ENCODE results near the gene SOWAHD. TPM values are rescaled to one million over a fixed set of nuclear protein-coding genes. Genes with fewer than 3 reads are reported as not detected.

The SOWAHD gene
- total RNA-seq, 1 experiment from 2014 or later = 1.1 TPM

GRCh38 chrX:119753639-119754257, 4.6 kb upstream of the SOWAHD start:
- H3K9me3 ChIP-seq (ENCODE audit: control insufficient read depth in 1 of 2, insufficient read depth in 1 of 2, low read depth in 1 of 2, low read length in 2 of 2) = no peaks in the 10 kb centered on the region
- H3K4me1 ChIP-seq (ENCODE audit: control insufficient read depth in 1 of 2, insufficient read depth in 2 of 2, low read length in 2 of 2) = peaks cover 3 to 20% of the 10 kb centered on the region in 2 experiments; a peak in 3 of 4 replicates
- intact Hi-C loops (cut with micrococcal nuclease) = loop anchor here (10.0 kb wide), 1 partner anchor 239 kb away; no protein-coding TSS in a partner anchor
- no peaks in the 10 kb centered on the region for H4K20me1 ChIP-seq (ENCODE audit: insufficient read depth)
- H2AFZ ChIP-seq (ENCODE audit: low read depth, low read length, poor library complexity, severe bottlenecking) = no peak overlapping the region
- H3K4me3 ChIP-seq (replicated peaks in 1 of 2; ENCODE audit: low read depth in 1 of 2, low read length in 2 of 2) = no peak overlapping the region
- H3K79me2 ChIP-seq (ENCODE audit: insufficient read depth, low read length) = no peaks in the 10 kb centered on the region
- peak; percentile 48 for DNase-seq (ENCODE audit: low read depth, low spot score)
- H3K36me3 ChIP-seq (ENCODE audit: control insufficient read depth in 1 of 2, insufficient read depth in 2 of 2, low read length in 2 of 2) = no peaks in the 10 kb centered on the region
- no peak for ATAC-seq
- H3K4me2 ChIP-seq (ENCODE audit: low read length) = no peak overlapping the region
- no peak overlapping the region for H3K27ac ChIP-seq (ENCODE audit: low read depth, low read length)
- no peak overlapping the region for H3K9ac ChIP-seq (ENCODE audit: low read length)
- CTCF ChIA-PET = interaction anchor here (0.7 to 1.3 kb wide), 2 partner anchors 68 to 271 kb away, joined by 3 to 4 read pairs; no protein-coding TSS in a partner anchor
- no peaks in the 10 kb centered on the region for H3K27me3 ChIP-seq (ENCODE audit: insufficient read depth, low read length)
- BruUV-seq (replicated peaks) = no TSS peak
- TF ChIP-seq CTCF (IDR thresholded peaks at IDR 0.05 in 2 of 3, conservative IDR thresholded peaks at IDR 0.05 in 1 of 3; ENCODE audit: borderline replicate concordance in 1 of 3, insufficient read depth in 1 of 3, low read depth in 2 of 3, low read length in 2 of 3) = peak; percentile 45 to 53 (median 48); a peak in 5 of 6 replicates
- no peak for TF ChIP-seq SP1 (IDR thresholded peaks at IDR 0.05; ENCODE audit: low read depth)
- TF ChIP-seq RAD21 (IDR thresholded peaks at IDR 0.05; ENCODE audit: low read depth) = peak; percentile 52
- POLR2A ChIA-PET = no interaction called here
- RAD21 ChIA-PET (ENCODE audit: low non-redundant PET in 1 of 2, low total read pairs in 2 of 2, uncharacterized antibody in 2 of 2, unreplicated experiment in 2 of 2) = no interaction called here
- no peaks in the 10 kb centered on the region for H3K9me2 ChIP-seq (ENCODE audit: insufficient read depth)

- no peak for ATAC-seq
- Histone ChIP-seq H3K4me1 (ENCODE audit: control insufficient read depth in 1 of 2, insufficient read depth in 2 of 2, low read length in 2 of 2) (peaks cover 3 to 20% of the 10 kb centered on the region in 2 experiments; a peak in 3 of 4 replicates), H4K20me1 (ENCODE audit: insufficient read depth) (no peaks in the 10 kb centered on the region), H2AFZ (ENCODE audit: low read depth, low read length, poor library complexity, severe bottlenecking) (no peak overlapping the region), H3K27ac (ENCODE audit: low read depth, low read length) (no peak overlapping the region), H3K9me2 (ENCODE audit: insufficient read depth) (no peaks in the 10 kb centered on the region), H3K4me3 (replicated peaks in 1 of 2; ENCODE audit: low read depth in 1 of 2, low read length in 2 of 2) (no peak overlapping the region), H3K4me2 (ENCODE audit: low read length) (no peak overlapping the region), H3K9me3 (ENCODE audit: control insufficient read depth in 1 of 2, insufficient read depth in 1 of 2, low read depth in 1 of 2, low read length in 2 of 2) (no peaks in the 10 kb centered on the region), H3K36me3 (ENCODE audit: control insufficient read depth in 1 of 2, insufficient read depth in 2 of 2, low read length in 2 of 2) (no peaks in the 10 kb centered on the region), H3K9ac (ENCODE audit: low read length) (no peak overlapping the region), H3K79me2 (ENCODE audit: insufficient read depth, low read length) (no peaks in the 10 kb centered on the region), H3K27me3 (ENCODE audit: insufficient read depth, low read length) (no peaks in the 10 kb centered on the region)
- CTCF ChIA-PET = no interaction called here
- TF ChIP-seq EZH2 (IDR thresholded peaks at IDR 0.05) = no peak
- TF ChIP-seq SIN3A (IDR thresholded peaks at IDR 0.05; ENCODE audit: low read depth) = no peak
- TF ChIP-seq ELF1 (IDR thresholded peaks at IDR 0.05; ENCODE audit: borderline replicate concordance, low read depth) = no peak
- no peak for TF ChIP-seq CBX3 (IDR thresholded peaks at IDR 0.05; ENCODE audit: low read depth)
- no peak for TF ChIP-seq TCF7L2 (IDR thresholded peaks at IDR 0.05; ENCODE audit: borderline replicate concordance, extremely low read depth, insufficient read depth, insufficient read length)
- RAD21 ChIA-PET (ENCODE audit: low non-redundant PET in 1 of 2, low total read pairs in 2 of 2, uncharacterized antibody in 2 of 2, unreplicated experiment in 2 of 2) = no interaction called here
- intact Hi-C loops (cut with micrococcal nuclease) = loop anchor here (10.0 kb wide), 1 partner anchor 241 kb away; no protein-coding TSS in a partner anchor
- POLR2A ChIA-PET = no interaction called here
- DNase-seq (ENCODE audit: low read depth, low spot score) = no peak
- BruUV-seq (replicated peaks) = no TSS peak
Observed at GRCh38 chrX:119755981-119756533, 2.3 kb upstream of the SOWAHD start.
